GM12878 (cell line): ENCODE measurements around the gene LRIT1.

Source experiments
- BCL11A ChIP-seq: IDR thresholded peaks from 2 replicates; pipeline ENCODE4 v1.6.1; 2011; ENCODE audit warnings: low read depth, low read length
- BRCA1 ChIP-seq: IDR thresholded peaks from 2 replicates; pipeline ENCODE4 v1.6.1; 2011; ENCODE audit warnings: low read depth, low read length, improper control_type of control experiment
- CHD2 ChIP-seq: IDR thresholded peaks from 2 replicates; pipeline ENCODE4 v1.6.1; 2011; ENCODE audit warnings: low read depth, low read length, improper control_type of control experiment, borderline replicate concordance
- CREB1 ChIP-seq: IDR thresholded peaks from 2 replicates; pipeline ENCODE4 v1.6.1; 2012; ENCODE audit warnings: low read depth, mild to moderate bottlenecking, inconsistent platforms
- JUND ChIP-seq: IDR thresholded peaks from 2 replicates; pipeline ENCODE4 v1.6.1; 2012; ENCODE audit warnings: low read depth, mild to moderate bottlenecking, low read length, improper control_type of control experiment, moderate library complexity
- PKNOX1 ChIP-seq: fragments of 450-650 bp; IDR thresholded peaks from 2 replicates; pipeline ENCODE4 v1.6.1; 2016; ENCODE audit warnings: mild to moderate bottlenecking
- ZNF274 ChIP-seq: IDR thresholded peaks from one replicate; pipeline ENCODE4 v1.8.0; 2011; ENCODE audit not compliant: insufficient read length, insufficient read depth

- no peak for TF ChIP-seq PKNOX1
- TF ChIP-seq JUND: no peak
- no peak for TF ChIP-seq BRCA1
- no peak for TF ChIP-seq CREB1
- TF ChIP-seq ZNF274: no peak
- TF ChIP-seq BCL11A: no peak
- TF ChIP-seq CHD2: no peak
Measured at GRCh38 chr10:84258034-84258695, 16.8 kb upstream of the LRIT1 start.
